ENCODE data around the gene HDAC4. TPM values are rescaled to one million over a fixed set of nuclear protein-coding genes. Genes with fewer than 3 reads are reported as not detected.

The HDAC4 gene
- total RNA-seq, 1 experiment from 2014 or later = 61.5 TPM

- Histone ChIP-seq H4K20me1 (ENCODE audit: insufficient read depth) (no peaks in the 10 kb centered on the region), H3K4me2 (no peak overlapping the region), H2AFZ (no peak overlapping the region), H3K4me3 (no peak overlapping the region), H3K79me2 (ENCODE audit: low read depth) (no peaks in the 10 kb centered on the region), H3F3A (ENCODE audit: insufficient read depth, low read depth) (no peaks in the 10 kb centered on the region), H3K4me1 (replicated peaks; ENCODE audit: insufficient read depth) (no peaks in the 10 kb centered on the region), H3K36me3 (ENCODE audit: low read depth) (no peaks in the 10 kb centered on the region), H3K9me3 (ENCODE audit: insufficient read depth, low read depth) (no peaks in the 10 kb centered on the region), H3K9me2 (ENCODE audit: insufficient read depth) (no peaks in the 10 kb centered on the region), H3K27me3 (ENCODE audit: insufficient read depth, low read depth) (peaks cover 69% of the 10 kb centered on the region), H3K27ac (no peak overlapping the region)
- ChIA-PET CTCF (no interaction called here), POLR2A (ENCODE audit: unreplicated experiment) (no interaction called here)
- no peak for DNase-seq
- BruUV-seq (replicated peaks) = no TSS peak
- TF ChIP-seq EZH2 (IDR thresholded peaks at IDR 0.05; ENCODE audit: low read depth) = no peak
- intact Hi-C loops (cut with micrococcal nuclease; ENCODE audit: unreplicated experiment) = loop anchor here (2.0 to 10.0 kb wide), 2 partner anchors 72 to 960 kb away; no protein-coding TSS in a partner anchor
These were observed 366.1 kb downstream of the HDAC4 start for GRCh38 chr2:239034561-239035341.

DNA sequence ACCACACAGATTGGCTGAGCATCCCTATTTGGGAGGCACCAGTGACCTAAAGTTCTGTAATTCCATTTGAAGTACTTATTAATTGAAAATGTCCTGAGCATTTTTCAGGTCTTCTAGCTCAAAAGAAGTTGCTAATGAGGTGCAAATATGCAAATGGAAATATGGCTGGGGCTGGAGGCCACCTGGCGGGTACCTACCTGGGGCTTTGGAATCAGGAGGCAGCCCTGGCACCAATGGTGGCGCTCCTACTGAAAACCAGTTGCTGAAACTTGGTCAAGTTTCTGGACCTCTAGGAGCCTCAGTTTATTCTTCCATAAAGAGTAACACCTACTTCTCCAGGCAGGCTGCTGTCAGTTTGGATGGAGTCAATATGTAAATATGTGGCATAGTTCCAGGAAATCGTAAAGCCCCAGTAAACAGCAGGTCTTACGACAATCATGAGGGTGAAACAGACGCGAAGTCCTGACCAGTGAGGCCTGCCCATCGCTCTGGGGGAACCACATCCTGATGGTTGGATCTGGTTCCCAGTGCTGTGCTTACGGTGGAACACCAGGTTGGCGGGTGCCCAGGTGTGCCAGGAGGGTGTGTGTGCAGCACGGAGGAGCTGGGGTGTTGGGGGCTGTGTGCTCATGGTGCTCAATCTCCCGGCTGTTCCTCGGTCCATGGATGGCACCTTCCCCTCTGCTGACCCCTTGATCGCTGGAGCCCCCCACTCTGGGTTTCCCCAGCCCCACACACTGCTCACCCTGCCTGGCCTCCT is 366.8 kb downstream of the HDAC4 start:
- intact Hi-C loops (cut with micrococcal nuclease; ENCODE audit: unreplicated experiment) = loop anchor here (2.0 to 10.0 kb wide), 2 partner anchors 73 to 961 kb away; no protein-coding TSS in a partner anchor
- Histone ChIP-seq H3K4me2 (no peak overlapping the region), H3K9me3 (ENCODE audit: insufficient read depth, low read depth) (no peaks in the 10 kb centered on the region), H4K20me1 (ENCODE audit: insufficient read depth) (no peaks in the 10 kb centered on the region), H3K36me3 (ENCODE audit: low read depth) (no peaks in the 10 kb centered on the region), H3F3A (ENCODE audit: insufficient read depth, low read depth) (no peaks in the 10 kb centered on the region), H2AFZ (no peak overlapping the region), H3K27me3 (ENCODE audit: insufficient read depth, low read depth) (peaks cover 70% of the 10 kb centered on the region), H3K9me2 (ENCODE audit: insufficient read depth) (no peaks in the 10 kb centered on the region), H3K4me1 (replicated peaks; ENCODE audit: insufficient read depth) (no peaks in the 10 kb centered on the region), H3K79me2 (ENCODE audit: low read depth) (no peaks in the 10 kb centered on the region), H3K4me3 (no peak overlapping the region), H3K27ac (no peak overlapping the region)
- no peak for DNase-seq
- ChIA-PET CTCF (no interaction called here), POLR2A (ENCODE audit: unreplicated experiment) (no interaction called here)
- TF ChIP-seq, protein P1, sequence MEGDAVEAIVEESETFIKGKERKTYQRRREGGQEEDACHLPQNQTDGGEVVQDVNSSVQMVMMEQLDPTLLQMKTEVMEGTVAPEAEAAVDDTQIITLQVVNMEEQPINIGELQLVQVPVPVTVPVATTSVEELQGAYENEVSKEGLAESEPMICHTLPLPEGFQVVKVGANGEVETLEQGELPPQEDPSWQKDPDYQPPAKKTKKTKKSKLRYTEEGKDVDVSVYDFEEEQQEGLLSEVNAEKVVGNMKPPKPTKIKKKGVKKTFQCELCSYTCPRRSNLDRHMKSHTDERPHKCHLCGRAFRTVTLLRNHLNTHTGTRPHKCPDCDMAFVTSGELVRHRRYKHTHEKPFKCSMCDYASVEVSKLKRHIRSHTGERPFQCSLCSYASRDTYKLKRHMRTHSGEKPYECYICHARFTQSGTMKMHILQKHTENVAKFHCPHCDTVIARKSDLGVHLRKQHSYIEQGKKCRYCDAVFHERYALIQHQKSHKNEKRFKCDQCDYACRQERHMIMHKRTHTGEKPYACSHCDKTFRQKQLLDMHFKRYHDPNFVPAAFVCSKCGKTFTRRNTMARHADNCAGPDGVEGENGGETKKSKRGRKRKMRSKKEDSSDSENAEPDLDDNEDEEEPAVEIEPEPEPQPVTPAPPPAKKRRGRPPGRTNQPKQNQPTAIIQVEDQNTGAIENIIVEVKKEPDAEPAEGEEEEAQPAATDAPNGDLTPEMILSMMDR (conservative IDR thresholded peaks at IDR 0.05) = no peak
- TF ChIP-seq EZH2 (IDR thresholded peaks at IDR 0.05; ENCODE audit: low read depth) = no peak
- BruUV-seq (replicated peaks) = no TSS peak

- no peak for DNase-seq
- Histone ChIP-seq H3K9me2 (ENCODE audit: insufficient read depth) (no peaks in the 10 kb centered on the region), H3K36me3 (ENCODE audit: low read depth) (no peaks in the 10 kb centered on the region), H3K79me2 (ENCODE audit: low read depth) (no peaks in the 10 kb centered on the region), H4K20me1 (ENCODE audit: insufficient read depth) (no peaks in the 10 kb centered on the region), H3F3A (ENCODE audit: insufficient read depth, low read depth) (no peaks in the 10 kb centered on the region), H3K27me3 (ENCODE audit: insufficient read depth, low read depth) (peaks cover 94% of the 10 kb centered on the region), H2AFZ (no peak overlapping the region), H3K27ac (no peak overlapping the region), H3K4me1 (replicated peaks; ENCODE audit: insufficient read depth) (no peaks in the 10 kb centered on the region), H3K9me3 (ENCODE audit: insufficient read depth, low read depth) (no peaks in the 10 kb centered on the region), H3K4me2 (no peak overlapping the region), H3K4me3 (no peak overlapping the region)
- TF ChIP-seq EZH2 (IDR thresholded peaks at IDR 0.05; ENCODE audit: low read depth) = no peak
- TF ChIP-seq, protein P1 (conservative IDR thresholded peaks at IDR 0.05) = no peak
- intact Hi-C loops (cut with micrococcal nuclease; ENCODE audit: unreplicated experiment) = loop anchor here (10.0 kb wide), 1 partner anchor 965 kb away; no protein-coding TSS in a partner anchor
- no TSS peak for BruUV-seq (replicated peaks)
- ChIA-PET POLR2A (ENCODE audit: unreplicated experiment) (no interaction called here), CTCF (no interaction called here)
These were observed 370.9 kb downstream of the HDAC4 start for GRCh38 chr2:239029958-239030357.
